Measurements from ENCODE around the gene HK3.

Gene HK3

DNA sequence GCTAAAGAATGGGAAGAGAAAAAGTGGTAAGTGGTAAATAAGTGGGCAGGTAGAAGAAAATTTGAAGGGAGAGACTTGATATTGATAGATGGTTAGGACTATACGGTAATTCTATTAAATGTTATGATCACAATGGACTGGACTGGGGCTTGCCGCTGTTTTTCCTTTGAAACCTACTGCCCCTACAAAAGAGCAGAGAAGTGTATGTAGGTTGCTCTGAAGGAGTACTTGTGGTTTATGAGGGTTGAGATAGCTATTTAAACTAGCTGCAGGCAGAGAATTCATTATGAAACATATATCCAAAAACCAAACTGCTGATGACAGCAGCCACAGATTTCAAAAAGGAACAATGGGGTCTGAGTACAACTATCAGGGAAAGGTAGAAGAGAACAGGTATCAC is 16.8 kb upstream of the HK3 start:
- DNase-seq: no peak
- H3K36me3 Mint-ChIP-seq: peaks cover 36 to 45% of the 10 kb centered on the region in 2 donors
- no peak overlapping the region for H3K27ac Mint-ChIP-seq
- H3K9me3 Mint-ChIP-seq: no peaks in the 10 kb centered on the region
- no peaks in the 10 kb centered on the region for H3K27me3 Mint-ChIP-seq
- H3K4me3 Mint-ChIP-seq: no peak overlapping the region
- H3K4me1 Mint-ChIP-seq: peaks cover 2 to 17% of the 10 kb centered on the region in 2 donors
- ATAC-seq (replicated peaks): no peak

DNA sequence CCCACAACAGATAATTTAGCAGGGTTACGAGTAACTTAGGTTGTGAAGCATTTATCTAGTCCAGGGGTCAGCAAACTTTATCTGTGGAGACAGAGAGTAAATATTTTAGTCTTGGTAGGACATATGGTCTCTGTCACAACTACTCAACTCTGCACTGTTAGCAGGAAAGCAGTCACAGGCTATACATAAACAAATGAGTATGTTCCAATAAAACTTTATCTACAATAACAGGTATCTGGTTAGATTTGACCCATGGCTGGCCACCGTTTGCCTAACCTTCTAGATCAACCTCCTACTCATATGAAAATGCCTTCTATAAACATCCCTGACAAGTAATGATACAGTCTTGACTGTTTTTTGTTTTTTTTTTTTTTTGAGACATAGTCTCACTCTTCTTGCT is 13.0 kb upstream of the HK3 start:
- no peak for DNase-seq
- peaks cover 7 to 29% of the 10 kb centered on the region in 2 donors for H3K4me1 Mint-ChIP-seq
- no peak overlapping the region for H3K27ac Mint-ChIP-seq
- no peaks in the 10 kb centered on the region for H3K9me3 Mint-ChIP-seq
- no peak for ATAC-seq (replicated peaks)
- H3K27me3 Mint-ChIP-seq: no peaks in the 10 kb centered on the region
- H3K4me3 Mint-ChIP-seq: no peak overlapping the region
- H3K36me3 Mint-ChIP-seq: peaks cover 38 to 47% of the 10 kb centered on the region in 2 donors

DNA sequence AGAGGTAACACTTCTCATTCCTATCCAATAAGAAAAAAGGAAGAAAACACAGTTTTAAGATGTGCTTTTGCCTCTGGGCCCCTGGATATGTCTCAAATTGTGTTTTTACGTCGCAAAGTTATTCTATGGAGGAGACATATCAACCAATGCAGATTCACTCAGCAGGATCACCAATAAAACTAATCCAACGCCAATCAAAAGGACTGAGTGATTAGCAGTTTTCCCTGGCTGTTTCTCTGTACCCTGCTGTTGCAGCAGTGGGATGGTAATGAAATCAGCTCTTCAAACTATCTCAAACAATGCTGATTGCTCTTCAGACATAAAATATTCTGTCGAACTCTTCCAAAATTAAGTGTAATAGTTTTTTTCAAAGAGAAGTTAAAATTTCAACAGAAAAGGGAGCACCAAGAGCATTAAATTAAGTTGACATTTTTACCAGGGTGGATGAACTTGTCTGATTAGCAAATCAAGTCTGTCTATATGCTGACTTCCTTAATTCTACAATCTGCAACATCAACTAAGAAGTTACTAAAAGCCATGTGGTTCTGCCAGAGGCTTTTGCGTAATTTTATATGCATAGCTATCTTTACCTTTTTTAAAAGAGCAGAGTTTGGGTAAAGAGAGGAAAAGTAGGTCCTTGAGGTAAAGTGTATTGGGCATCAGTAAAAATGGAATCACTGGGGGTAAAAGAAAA is 9.7 kb upstream of the HK3 start:
- no peak overlapping the region for H3K27ac Mint-ChIP-seq
- no peaks in the 10 kb centered on the region for H3K27me3 Mint-ChIP-seq
- DNase-seq (no peak), ATAC-seq (replicated peaks) (no peak)
- peaks cover 42 to 60% of the 10 kb centered on the region in 2 donors for H3K36me3 Mint-ChIP-seq
- peaks cover 5 to 20% of the 10 kb centered on the region in 2 donors for H3K4me1 Mint-ChIP-seq
- no peak overlapping the region for H3K4me3 Mint-ChIP-seq
- H3K9me3 Mint-ChIP-seq: no peaks in the 10 kb centered on the region

DNA sequence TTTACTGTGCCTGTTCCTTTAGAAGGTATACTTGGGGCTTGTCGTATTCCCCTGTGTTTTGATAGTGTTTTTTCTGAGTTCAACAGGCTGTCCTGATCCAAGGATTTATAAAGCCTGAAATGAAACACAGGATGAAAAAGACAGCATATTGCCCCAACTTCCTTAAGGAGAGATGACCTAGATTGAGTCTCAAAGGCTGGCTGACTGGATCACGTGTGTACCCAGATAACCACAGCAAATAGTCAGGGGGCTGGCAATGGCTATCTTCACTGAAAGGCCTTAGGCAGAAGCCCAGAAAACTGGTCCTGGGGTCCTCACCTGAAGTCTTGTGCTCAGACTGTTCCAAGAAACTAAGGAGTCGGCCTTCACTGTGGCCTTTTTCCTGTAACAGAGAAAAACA is 7.7 kb upstream of the HK3 start:
- ATAC-seq (replicated peaks) (no peak), DNase-seq (no peak)
- Mint-ChIP-seq H3K9me3 (peaks cover 0 to under 1% of the 10 kb centered on the region in 2 donors), H3K4me3 (no peak overlapping the region), H3K27me3 (no peaks in the 10 kb centered on the region), H3K27ac (no peak overlapping the region), H3K36me3 (peaks cover 46 to 59% of the 10 kb centered on the region in 2 donors), H3K4me1 (peaks cover 13 to 36% of the 10 kb centered on the region in 2 donors)

DNA sequence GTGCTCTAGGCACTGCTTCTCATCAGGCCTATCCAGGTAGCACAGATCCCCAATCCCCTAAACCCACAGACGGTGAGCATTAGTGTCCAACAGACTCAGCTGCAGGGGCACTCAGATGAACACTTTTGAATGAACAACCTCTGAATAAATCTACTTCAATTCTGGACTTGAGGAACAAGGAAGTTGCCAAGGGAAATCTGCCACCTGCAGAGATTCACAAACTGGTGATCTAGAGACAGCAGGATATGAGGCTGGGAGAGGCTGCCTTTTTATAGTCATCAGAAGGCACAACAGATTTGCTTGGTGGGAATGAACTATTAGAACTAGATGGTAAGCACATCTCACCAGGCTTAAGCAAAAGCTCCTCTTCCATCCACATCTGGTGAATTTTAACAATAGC is 7.0 kb upstream of the HK3 start:
- Mint-ChIP-seq H3K9me3 (peaks cover 0 to 2% of the 10 kb centered on the region in 2 donors), H3K4me1 (peaks cover 17 to 38% of the 10 kb centered on the region in 2 donors), H3K27me3 (no peaks in the 10 kb centered on the region), H3K27ac (no peak overlapping the region), H3K36me3 (peaks cover 48 to 59% of the 10 kb centered on the region in 2 donors), H3K4me3 (no peak overlapping the region)
- ATAC-seq (replicated peaks) (no peak), DNase-seq (no peak)

DNA sequence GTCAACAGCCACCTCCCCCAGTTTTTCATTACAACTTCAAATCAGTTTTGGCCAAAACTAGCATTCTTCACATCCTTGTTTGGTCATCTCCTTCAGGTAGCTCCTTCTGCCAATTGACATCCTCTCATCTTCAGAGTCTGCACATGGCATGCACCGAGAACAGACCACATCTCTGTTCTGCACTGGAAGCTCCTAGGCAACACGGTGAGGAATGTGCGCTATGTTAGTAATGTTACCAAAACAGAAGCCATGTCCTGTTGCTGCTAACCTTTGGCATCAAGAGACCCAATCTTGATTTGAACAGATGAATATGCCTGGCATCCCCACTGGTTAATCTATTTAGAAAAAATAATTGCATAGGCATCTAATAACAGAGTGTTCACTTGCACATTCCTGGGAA is 5.1 kb upstream of the HK3 start:
- Mint-ChIP-seq H3K36me3 (peaks cover 52 to 61% of the 10 kb centered on the region in 2 donors), H3K9me3 (peaks cover 0 to 2% of the 10 kb centered on the region in 2 donors)

DNA sequence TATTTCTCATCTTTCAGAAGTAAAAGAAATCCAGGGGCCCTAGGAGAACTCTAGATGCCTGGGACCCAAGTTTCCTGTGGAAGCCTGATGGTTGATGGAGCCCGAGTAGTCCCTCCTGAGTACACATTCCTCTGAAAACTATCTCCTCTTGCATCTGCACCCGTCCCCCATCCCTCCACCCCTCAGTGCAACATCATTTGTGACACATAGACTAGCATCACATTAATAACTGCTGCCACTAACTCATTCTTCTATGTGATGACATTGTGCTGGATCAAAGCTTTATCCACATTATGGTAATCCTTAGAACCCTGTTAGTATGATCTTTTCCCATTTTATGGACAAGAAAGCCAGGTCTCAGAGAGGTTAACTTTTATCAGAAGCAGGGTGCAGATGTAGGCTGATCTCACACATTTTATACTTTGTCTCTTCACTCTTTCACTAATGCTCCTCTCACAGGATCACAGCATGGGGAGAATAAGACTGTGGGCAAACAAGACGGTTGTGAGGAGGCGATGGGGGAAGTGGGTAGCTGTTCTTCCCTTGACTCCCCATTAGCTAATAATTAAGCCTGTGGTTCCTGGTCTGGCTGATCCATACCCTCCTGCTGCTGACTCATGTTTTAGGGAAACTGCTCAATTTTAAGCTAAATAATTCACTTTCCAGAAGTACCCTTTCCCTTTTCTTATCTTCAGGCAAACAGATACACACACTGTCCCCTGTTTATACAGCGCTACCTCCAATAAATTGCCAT is 3.9 kb upstream of the HK3 start:
- no peak for DNase-seq
- peak overlapping the region; percentile 22 for H3K27ac Mint-ChIP-seq

More for the DNA sequence above, 5.1 kb upstream of the HK3 start:
- no peaks in the 10 kb centered on the region for H3K27me3 Mint-ChIP-seq
- H3K27ac Mint-ChIP-seq: no peak overlapping the region
- H3K4me1 Mint-ChIP-seq: peaks cover 19 to 34% of the 10 kb centered on the region in 2 donors
- no peak for ATAC-seq (replicated peaks)
- H3K4me3 Mint-ChIP-seq: no peak overlapping the region
- no peak for DNase-seq

DNA sequence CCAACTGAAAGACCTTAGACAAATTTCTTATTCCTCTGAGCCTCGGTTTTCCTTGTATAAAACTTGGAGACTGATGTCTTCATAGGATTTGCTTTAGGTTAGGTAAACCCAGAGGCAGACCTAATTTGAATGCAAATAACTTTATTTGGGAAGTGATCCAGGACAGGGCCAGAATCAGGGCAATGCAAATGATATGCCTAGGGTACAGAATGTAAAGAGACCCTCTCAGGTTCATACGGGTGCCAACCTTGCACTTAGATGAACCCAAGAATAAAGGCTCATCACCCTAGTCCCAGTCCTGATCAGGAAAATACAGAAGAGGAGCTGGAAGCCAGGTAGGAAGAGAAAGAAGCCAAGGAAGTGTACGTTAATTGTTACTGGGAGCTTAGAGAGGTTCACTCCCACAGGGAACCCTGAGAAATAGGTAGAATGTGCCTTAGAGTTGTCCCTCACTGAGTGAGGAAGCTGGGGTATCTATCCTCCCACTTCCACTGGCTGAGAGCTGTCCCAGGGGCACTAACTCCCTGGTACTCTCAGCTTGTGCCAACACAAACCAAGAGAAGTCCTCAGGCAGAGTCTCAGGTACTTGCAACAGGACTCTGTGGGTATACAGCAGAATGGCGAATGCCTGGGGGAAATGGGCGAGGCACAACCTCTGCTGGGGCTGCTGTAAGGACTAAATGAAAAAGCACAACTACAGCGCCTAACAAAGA is 3.1 kb upstream of the HK3 start:
- peaks cover 0 to 8% of the 10 kb centered on the region in 2 donors for H3K27me3 Mint-ChIP-seq
- H3K4me3 Mint-ChIP-seq: no peak overlapping the region
- H3K9me3 Mint-ChIP-seq: peaks cover 0 to 2% of the 10 kb centered on the region in 2 donors
- peaks cover 41 to 48% of the 10 kb centered on the region in 2 donors for H3K36me3 Mint-ChIP-seq
- H3K4me1 Mint-ChIP-seq: peaks cover 21 to 40% of the 10 kb centered on the region in 2 donors
- peak in 1 of 2 donors; percentile 8 for ATAC-seq (replicated peaks)
- peak overlapping the region; percentile 85 for H3K27ac Mint-ChIP-seq
- DNase-seq: no peak

More for the DNA sequence above, 3.9 kb upstream of the HK3 start:
- no peak for ATAC-seq (replicated peaks)
- Mint-ChIP-seq H3K4me3 (no peak overlapping the region), H3K4me1 (peaks cover 21 to 40% of the 10 kb centered on the region in 2 donors), H3K27me3 (no peaks in the 10 kb centered on the region), H3K36me3 (peaks cover 46 to 53% of the 10 kb centered on the region in 2 donors), H3K9me3 (peaks cover 0 to 2% of the 10 kb centered on the region in 2 donors)

DNA sequence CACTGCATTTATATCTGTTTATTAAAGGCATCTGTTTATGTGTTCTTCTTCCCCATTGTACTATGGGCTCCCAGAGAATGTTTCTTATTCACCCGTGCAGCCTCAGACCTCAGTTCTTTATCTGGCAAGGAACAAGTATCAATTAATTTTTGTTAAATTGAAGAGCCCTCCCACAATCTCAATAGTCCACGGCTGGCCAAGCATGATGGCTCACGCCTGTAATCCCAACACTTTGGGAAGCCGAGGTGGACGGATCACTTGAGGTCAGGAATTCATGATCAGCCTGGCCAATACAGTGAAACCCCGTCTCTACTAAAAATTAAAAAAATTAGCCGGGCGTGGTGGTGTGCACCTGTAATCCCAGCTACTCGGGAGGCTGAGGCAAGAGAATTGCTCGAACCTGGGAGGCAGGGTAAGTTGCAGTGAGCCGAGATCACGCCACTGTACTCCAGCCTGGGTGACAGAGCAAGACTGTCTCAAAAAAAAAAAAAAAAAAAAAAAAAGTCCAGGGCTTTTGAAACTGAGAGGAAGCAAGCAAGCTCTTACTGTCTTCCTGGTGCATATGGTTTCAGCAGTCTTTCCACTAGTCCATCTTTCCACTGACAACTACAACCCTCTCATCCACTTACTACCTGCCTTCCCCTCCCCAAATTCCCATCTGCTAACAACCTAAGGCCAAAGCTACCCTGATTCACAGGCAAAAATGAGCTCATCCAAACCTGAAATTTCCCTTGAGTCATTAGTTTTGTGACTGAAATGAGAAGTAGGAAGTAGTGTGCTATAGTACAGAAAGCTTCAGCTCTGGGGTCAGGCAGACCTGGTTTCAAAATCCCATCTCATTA is 2.3 kb upstream of the HK3 start:
- ATAC-seq (replicated peaks): peak; percentile 91 to 95
- peaks cover 41 to 42% of the 10 kb centered on the region in 2 donors for H3K36me3 Mint-ChIP-seq
- H3K4me3 Mint-ChIP-seq: peak overlapping the region; percentile 23 to 26
- H3K27me3 Mint-ChIP-seq: peaks cover 0 to 8% of the 10 kb centered on the region in 2 donors
- peaks cover 0 to 2% of the 10 kb centered on the region in 2 donors for H3K9me3 Mint-ChIP-seq
- peak overlapping the region; percentile 85 for H3K27ac Mint-ChIP-seq
- DNase-seq: peak; percentile 17
- peaks cover 21 to 40% of the 10 kb centered on the region in 2 donors for H3K4me1 Mint-ChIP-seq

DNA sequence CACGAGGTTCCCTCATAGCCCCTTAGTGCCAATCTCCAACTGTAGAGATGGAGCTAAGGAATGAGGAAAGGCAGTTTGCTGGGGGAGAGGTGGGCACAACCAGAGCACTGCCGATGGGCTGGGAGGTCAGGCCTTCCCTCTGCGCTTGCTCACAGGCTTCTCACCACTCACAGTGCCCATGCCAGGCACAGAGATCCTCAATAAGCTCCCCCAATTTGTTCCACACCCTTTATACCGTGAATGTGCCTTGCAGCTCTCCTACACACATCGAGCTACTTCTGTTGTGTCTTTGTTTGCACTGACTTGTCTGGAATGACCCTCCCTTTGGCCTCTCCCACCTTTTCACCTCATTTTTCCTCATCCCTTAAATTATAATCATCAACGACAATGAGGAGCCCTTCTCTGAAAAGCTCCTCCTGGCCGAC is 1.6 kb upstream of the HK3 start:
- peaks cover 21 to 40% of the 10 kb centered on the region in 2 donors for H3K4me1 Mint-ChIP-seq
- peaks cover 38 to 41% of the 10 kb centered on the region in 2 donors for H3K36me3 Mint-ChIP-seq
- peaks cover 0 to 2% of the 10 kb centered on the region in 2 donors for H3K9me3 Mint-ChIP-seq
- peaks cover 0 to 8% of the 10 kb centered on the region in 2 donors for H3K27me3 Mint-ChIP-seq
- no peak overlapping the region for H3K27ac Mint-ChIP-seq
- ATAC-seq (replicated peaks): no peak
- DNase-seq: no peak
- no peak overlapping the region for H3K4me3 Mint-ChIP-seq

DNA sequence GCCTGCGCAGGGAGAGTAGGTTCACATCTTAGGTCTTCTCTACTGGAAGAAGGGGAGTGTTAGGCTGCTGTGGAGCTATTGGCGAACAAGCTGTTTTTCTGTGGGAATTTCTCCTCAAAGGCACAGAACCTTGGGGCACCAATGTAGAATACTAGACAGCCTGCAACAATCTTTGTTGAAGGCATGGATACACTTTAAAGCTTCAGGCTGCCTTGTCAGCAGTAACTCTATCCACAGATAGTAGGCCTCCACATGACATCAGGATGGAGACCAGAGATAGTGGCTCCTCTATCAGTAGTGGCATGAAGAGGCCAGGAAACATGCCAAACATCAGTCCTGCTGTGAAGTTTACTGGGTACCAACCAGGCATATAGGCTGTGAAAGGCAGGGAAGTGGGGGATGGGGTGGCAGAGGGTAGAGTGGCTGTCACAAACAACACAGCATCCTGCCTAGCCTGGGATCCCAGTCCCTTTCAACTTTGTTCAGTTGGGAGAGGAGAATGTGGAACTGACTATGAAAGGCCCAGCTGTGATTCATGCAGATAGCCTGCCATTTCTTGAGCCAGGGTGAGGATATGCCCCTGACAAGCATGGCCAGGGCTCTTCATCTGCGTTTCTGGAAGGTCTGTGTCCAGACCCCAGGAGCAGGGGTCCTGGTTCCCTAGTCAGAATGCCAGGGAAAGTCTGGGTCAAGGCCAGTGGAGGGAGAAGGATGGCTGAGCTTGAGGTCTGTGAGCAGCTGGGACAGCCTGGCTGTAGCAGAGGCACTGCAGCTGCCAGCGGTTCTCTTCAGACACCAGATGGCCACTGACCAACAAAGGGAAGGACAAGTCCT is 1.0 kb upstream of the HK3 start:
- H3K9me3 Mint-ChIP-seq: peaks cover 0 to 2% of the 10 kb centered on the region in 2 donors
- ATAC-seq (replicated peaks) (no peak), DNase-seq (no peak)
- H3K4me3 Mint-ChIP-seq: no peak overlapping the region
- peaks cover 0 to 8% of the 10 kb centered on the region in 2 donors for H3K27me3 Mint-ChIP-seq
- H3K4me1 Mint-ChIP-seq: peaks cover 21 to 40% of the 10 kb centered on the region in 2 donors
- peak overlapping the region; percentile 21 for H3K27ac Mint-ChIP-seq
- peaks cover 33 to 35% of the 10 kb centered on the region in 2 donors for H3K36me3 Mint-ChIP-seq

DNA sequence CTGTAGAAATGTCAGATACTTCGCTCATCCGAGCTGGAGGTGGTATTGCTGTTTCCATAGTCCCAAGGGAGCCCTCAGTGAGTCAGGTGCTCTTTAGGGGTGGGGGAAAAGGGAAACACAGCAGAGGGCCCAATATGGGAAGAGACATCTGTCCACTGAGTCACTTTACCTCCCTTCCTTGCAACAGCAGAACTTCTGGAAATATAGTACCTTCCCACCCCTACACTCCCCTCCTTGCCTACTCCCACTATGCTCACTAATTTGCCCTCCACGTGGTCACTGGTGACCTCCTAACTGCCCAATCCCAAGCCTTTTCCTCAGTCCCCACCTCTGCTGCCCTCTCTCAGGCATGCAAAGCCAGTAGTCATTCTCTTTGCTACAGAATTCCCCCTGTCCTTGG is 1.9 kb downstream of the HK3 start:
- H3K27me3 Mint-ChIP-seq: peaks cover 6 to 8% of the 10 kb centered on the region in 2 donors
- no peak for ATAC-seq (replicated peaks)
- H3K9me3 Mint-ChIP-seq: peaks cover 0 to 2% of the 10 kb centered on the region in 2 donors

DNA sequence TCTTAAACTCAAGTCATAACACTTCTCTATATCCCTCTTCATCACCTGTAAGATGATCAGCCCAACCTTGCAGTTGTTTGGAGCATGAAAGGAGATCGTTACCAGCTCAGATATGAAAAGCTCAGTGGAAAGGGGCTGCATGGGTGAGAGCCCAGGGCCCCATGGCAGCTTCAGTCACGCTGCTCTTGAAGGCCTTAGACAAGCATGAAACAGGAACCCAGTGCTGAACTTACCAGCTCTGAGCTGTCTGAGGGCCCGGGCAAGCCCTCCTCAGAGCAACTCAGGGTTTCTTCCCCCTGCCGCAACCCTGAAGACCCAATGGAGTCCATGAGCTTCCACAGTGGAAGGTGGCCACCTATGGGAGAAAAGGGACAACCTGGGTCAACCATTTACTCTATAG is 3.3 kb downstream of the HK3 start:
- ATAC-seq (replicated peaks) (no peak), DNase-seq (no peak)
- Mint-ChIP-seq H3K27me3 (peaks cover 8 to 19% of the 10 kb centered on the region in 2 donors), H3K9me3 (no peaks in the 10 kb centered on the region), H3K27ac (no peak overlapping the region), H3K4me1 (peaks cover 7 to 13% of the 10 kb centered on the region in 2 donors), H3K36me3 (peaks cover 6 to 7% of the 10 kb centered on the region in 2 donors), H3K4me3 (no peak overlapping the region)

More for the DNA sequence above, 1.9 kb downstream of the HK3 start:
- no peak overlapping the region for H3K27ac Mint-ChIP-seq
- peaks cover 15 to 28% of the 10 kb centered on the region in 2 donors for H3K4me1 Mint-ChIP-seq
- no peak for DNase-seq
- no peak overlapping the region for H3K4me3 Mint-ChIP-seq
- peaks cover 14 to 16% of the 10 kb centered on the region in 2 donors for H3K36me3 Mint-ChIP-seq
